Ovary (tissue), 3 donors: Measurements from ENCODE around the gene DIRAS1.

Experiments used
- CTCF ChIP-seq, 3 donors: fragments of 450-650 bp in 2 of 3; fragments of 200-600 bp in 1 of 3; IDR thresholded peaks; one replicate each; pipeline versions ENCODE4 v1.5.1 to v1.8.0; 2016 to 2022; ENCODE audit warnings: antibody characterized with exemption in 3 of 3, mild to moderate bottlenecking in 1 of 3
- EP300 ChIP-seq: sonication (generic); formaldehyde crosslinking; IDR thresholded peaks from one replicate; pipeline ENCODE4 v1.6.1; 2017; ENCODE audit warnings: antibody characterized with exemption
- POLR2A ChIP-seq: fragments of 450-650 bp; IDR thresholded peaks from one replicate; pipeline ENCODE4 v1.6.1; 2017; ENCODE audit warnings: antibody characterized with exemption, mild to moderate bottlenecking, moderate library complexity
- donor health status: DM: no; HTN: no; CAD: no.

GRCh38 chr19:2703077-2703437, 18.1 kb downstream of the DIRAS1 start:
- no peak for TF ChIP-seq CTCF (IDR thresholded peaks at IDR 0.05)
- no peak for TF ChIP-seq EP300
- TF ChIP-seq POLR2A: no peak
